Thymus (tissue), 11 donors: ENCODE measurements around the gene ADD2. TPM values are rescaled to one million over a fixed set of nuclear protein-coding genes. Genes with fewer than 3 reads are reported as not detected.

ENCODE experiments used
- DNase-seq, 9 donors: peaks; one replicate each; pipeline ENCODE4 v3.0.0-alpha.2; 2013; ENCODE audit warnings: low spot score in 9 of 9, low read depth in 6 of 9, missing footprints in 1 of 9
- H3K27ac ChIP-seq, 2 donors: one replicate each; pipeline ENCODE4 v1.5.1; 2013; ENCODE audit warnings: control low read depth in 1 of 2, low read depth in 1 of 2, low read length in 1 of 2, mild to moderate bottlenecking in 1 of 2, moderate library complexity in 1 of 2
- H3K27me3 ChIP-seq, 2 donors: one replicate each; pipeline ENCODE4 v1.5.1; 2013; ENCODE audit warnings: low read length in 1 of 2; ENCODE audit not compliant: control insufficient read depth in 2 of 2, insufficient read depth in 1 of 2
- H3K36me3 ChIP-seq, 2 donors: one replicate each; pipeline ENCODE4 v1.5.1; 2013; ENCODE audit warnings: low read length in 1 of 2, mild to moderate bottlenecking in 1 of 2, moderate library complexity in 1 of 2; ENCODE audit not compliant: control insufficient read depth in 2 of 2, insufficient read depth in 2 of 2
- H3K4me1 ChIP-seq, 2 donors: one replicate each; pipeline ENCODE4 v1.5.1; 2013; ENCODE audit warnings: low read length in 2 of 2; ENCODE audit not compliant: control insufficient read depth in 2 of 2, insufficient read depth in 2 of 2
- H3K4me3 ChIP-seq, 2 donors: one replicate each; pipeline ENCODE4 v1.5.1; 2013; ENCODE audit warnings: low read length in 2 of 2, control low read depth in 1 of 2, mild to moderate bottlenecking in 1 of 2
- H3K9me3 ChIP-seq, 2 donors: one replicate each; pipeline ENCODE4 v1.5.1; 2013; ENCODE audit warnings: low read length in 1 of 2, mild to moderate bottlenecking in 1 of 2; ENCODE audit not compliant: control insufficient read depth in 2 of 2, insufficient read depth in 1 of 2
- WGBS: extraction: QIAGEN DNeasy Blood & Tissue Kit; methylation state at CpG from one replicate; pipeline ENCODE4 v1.1.7; 2013; 5-methylcytosine and 5-hydroxymethylcytosine counted together
- polyA plus RNA-seq: library from polyadenylated mRNA; stranded (reverse); fragments of 200-250 nt; gene quantifications from one replicate; pipeline ENCODE4 v1.2.3, GENCODE V29; 2013
- total RNA-seq: library from RNA; stranded (reverse); fragments of 120-200 nt; gene quantifications from one replicate; pipeline ENCODE4 v1.2.4, GENCODE V29; 2013
- donor health status: healthy.

Gene ADD2
- total and polyA plus RNA-seq, 2 donors: 0.46 to 0.90 TPM

DNA sequence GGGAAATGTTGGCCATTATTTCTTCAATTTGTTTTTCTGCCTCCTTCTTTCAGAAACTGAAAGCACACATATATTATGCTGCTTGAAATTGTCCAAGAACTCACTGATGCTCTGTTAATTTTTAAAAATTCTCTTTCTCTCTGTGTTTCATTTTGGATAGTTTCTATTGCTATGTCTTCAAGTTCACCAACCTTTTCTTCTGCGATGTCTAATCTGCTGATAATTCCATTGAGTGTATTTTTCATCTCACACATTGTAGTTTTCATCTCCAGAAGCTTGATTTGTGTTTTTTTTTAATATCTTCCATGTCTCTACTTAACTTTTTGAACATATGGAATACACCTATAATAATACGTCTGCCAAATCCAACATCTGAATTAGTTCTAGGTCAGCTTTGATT lies 116.3 kb downstream of the ADD2 start:
- H3K4me3 ChIP-seq: no peak overlapping the region
- H3K27me3 ChIP-seq: peaks cover 0 to 3% of the 10 kb centered on the region in 2 donors
- H3K9me3 ChIP-seq: no peaks in the 10 kb centered on the region
- H3K36me3 ChIP-seq: no peaks in the 10 kb centered on the region
- DNase-seq: no peak
- H3K27ac ChIP-seq: no peak overlapping the region
- 97% methylated on average over 2 of the region's 2 CpGs for WGBS
- peaks cover 0 to 12% of the 10 kb centered on the region in 2 donors for H3K4me1 ChIP-seq

DNA sequence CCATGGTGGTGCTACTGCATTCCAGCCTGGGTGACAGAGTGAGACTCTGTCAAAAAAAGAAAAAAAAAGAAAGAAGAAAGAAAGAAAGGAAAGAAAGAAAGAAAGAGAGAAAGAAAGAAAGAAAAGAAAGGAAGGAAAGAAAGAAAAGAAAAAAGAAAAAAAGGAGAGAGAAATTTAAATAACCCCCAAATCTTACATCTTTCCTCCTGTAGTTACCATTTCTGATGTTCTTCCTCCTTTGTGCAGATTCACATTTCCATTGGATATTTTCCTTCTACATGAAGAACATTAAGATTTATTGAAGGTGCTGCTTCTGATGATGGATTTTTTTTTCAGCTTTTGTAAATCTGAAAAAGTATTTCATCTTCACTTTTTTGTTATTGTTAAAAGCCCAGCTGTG lies 117.0 kb downstream of the ADD2 start:
- DNase-seq: no peak
- Histone ChIP-seq H3K4me1 (peaks cover 0 to 5% of the 10 kb centered on the region in 2 donors), H3K36me3 (no peaks in the 10 kb centered on the region), H3K27me3 (peaks cover 0 to 3% of the 10 kb centered on the region in 2 donors), H3K9me3 (no peaks in the 10 kb centered on the region), H3K4me3 (no peak overlapping the region), H3K27ac (no peak overlapping the region)

DNA sequence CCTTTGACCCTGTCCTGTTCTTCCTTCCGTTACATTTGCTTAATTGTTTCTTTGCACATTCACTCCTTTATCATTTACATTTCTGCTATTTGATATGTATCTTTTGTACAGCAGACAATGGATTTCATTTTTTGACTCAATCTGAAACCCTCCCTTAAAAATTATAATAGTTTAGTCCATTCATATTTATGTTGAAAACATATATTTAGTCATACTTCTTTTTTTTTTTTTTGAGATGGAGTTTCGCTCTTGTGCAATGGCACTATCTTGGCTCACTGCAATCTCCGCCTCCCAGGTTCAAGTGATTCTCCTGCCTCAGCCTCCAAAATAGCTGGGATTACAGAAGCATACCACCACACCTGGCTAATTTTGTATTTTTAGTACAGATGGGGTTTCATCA lies 119.0 kb downstream of the ADD2 start:
- no peak for DNase-seq
- Histone ChIP-seq H3K9me3 (no peaks in the 10 kb centered on the region), H3K36me3 (no peaks in the 10 kb centered on the region), H3K27ac (no peak overlapping the region), H3K4me3 (no peak overlapping the region), H3K4me1 (no peaks in the 10 kb centered on the region), H3K27me3 (no peaks in the 10 kb centered on the region)
- WGBS: 97% methylated on average over 3 of the region's 3 CpGs

DNA sequence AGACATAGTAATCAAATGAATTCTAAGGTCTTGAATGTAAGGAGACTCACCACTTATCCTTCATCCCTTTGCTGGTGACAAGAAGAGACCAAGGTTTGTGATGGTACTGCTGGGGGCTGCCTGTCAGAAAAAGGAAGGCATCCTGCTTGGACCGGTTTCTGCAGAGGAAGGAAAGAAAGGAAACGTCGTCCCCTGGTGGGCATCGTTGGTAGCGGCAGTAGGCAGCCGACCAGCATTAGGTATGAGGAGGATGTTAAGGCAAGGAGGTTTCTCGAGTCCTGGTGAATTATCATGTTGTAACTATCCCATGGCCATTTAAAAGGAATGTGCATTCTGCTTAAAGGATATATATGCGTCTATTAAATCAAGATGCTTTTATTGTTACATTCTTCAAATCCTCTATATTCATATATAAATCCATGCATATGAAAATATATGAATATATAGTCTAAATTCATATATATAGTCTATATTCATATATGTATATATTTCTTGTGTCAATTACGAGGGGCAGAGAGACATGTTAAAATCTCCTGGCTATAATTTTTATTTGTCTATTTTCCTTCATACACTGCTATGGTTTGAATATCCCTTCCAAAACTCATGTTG lies 120.0 kb downstream of the ADD2 start:
- peak; percentile 29 to 86 (median 71) for DNase-seq
- H3K27ac ChIP-seq: no peak overlapping the region

DNA sequence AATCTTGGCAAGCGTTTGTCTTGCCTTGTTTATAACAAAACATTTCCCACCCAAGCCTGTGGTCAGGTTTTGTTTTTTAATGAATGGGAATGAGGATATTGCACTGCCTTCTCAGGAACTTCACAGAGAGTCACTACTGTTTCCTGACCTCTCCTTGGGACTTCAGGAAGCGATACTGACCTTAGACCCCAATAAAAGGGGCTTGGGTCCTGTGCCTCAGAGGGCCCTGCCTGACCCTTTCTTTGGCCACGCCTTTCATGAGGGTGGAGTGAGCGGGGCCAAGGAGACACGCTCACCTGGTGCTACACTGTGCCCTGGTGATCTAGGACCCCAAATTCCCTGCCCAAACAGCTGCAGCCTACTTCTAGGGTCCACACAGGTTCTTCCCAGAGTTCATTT lies 121.6 kb downstream of the ADD2 start:
- no peaks in the 10 kb centered on the region for H3K9me3 ChIP-seq

More for the DNA sequence above, 120.0 kb downstream of the ADD2 start:
- Histone ChIP-seq H3K36me3 (no peaks in the 10 kb centered on the region), H3K4me1 (no peaks in the 10 kb centered on the region), H3K27me3 (no peaks in the 10 kb centered on the region), H3K9me3 (no peaks in the 10 kb centered on the region), H3K4me3 (no peak overlapping the region)
- 7% methylated on average over 9 of the region's 9 CpGs for WGBS

GRCh38 chr2:70645733-70646419 lies 122.1 kb downstream of the ADD2 start:
- Histone ChIP-seq H3K36me3 (no peaks in the 10 kb centered on the region), H3K9me3 (no peaks in the 10 kb centered on the region), H3K4me3 (no peak overlapping the region), H3K27me3 (peaks cover 0 to 2% of the 10 kb centered on the region in 2 donors), H3K4me1 (no peaks in the 10 kb centered on the region), H3K27ac (no peak overlapping the region)
- no peak for DNase-seq
- WGBS: 80% methylated on average over 10 of the region's 10 CpGs

More for the DNA sequence above, 121.6 kb downstream of the ADD2 start:
- no peak for DNase-seq
- peaks cover 0 to 2% of the 10 kb centered on the region in 2 donors for H3K27me3 ChIP-seq
- H3K4me1 ChIP-seq: no peaks in the 10 kb centered on the region
- 87% methylated on average over 5 of the region's 5 CpGs for WGBS
- no peak overlapping the region for H3K4me3 ChIP-seq
- H3K27ac ChIP-seq: no peak overlapping the region
- H3K36me3 ChIP-seq: no peaks in the 10 kb centered on the region

DNA sequence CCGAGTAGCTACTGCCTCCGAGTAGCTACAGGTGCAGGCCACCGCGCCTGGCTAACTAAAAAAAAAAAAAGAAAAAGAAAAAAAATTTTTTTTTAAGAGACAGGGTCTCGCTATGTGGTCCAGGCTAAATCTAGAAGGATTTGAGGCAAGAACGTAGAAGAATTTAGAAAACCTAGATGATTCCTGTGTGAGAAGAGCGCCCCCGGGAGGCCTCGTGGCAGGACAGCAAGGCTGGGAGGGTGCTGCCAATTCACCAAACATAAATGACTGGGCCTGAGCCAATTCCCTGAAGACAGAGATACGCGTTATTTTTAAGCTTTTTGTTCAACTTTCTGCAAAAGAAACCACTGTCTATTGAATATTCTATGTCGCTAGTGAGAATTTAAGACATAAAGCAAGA lies 124.3 kb downstream of the ADD2 start:
- Histone ChIP-seq H3K36me3 (no peaks in the 10 kb centered on the region), H3K4me3 (no peak overlapping the region), H3K27ac (no peak overlapping the region), H3K27me3 (peaks cover 0 to 2% of the 10 kb centered on the region in 2 donors), H3K9me3 (no peaks in the 10 kb centered on the region), H3K4me1 (peaks cover 0 to 9% of the 10 kb centered on the region in 2 donors)
- no peak for DNase-seq
- WGBS: 81% methylated on average over 12 of the region's 12 CpGs

GRCh38 chr2:70641263-70641784 lies 126.7 kb downstream of the ADD2 start:
- Histone ChIP-seq H3K4me3 (no peak overlapping the region), H3K27me3 (peaks cover 0 to 2% of the 10 kb centered on the region in 2 donors), H3K4me1 (peaks cover 0 to 9% of the 10 kb centered on the region in 2 donors), H3K27ac (no peak overlapping the region), H3K9me3 (no peaks in the 10 kb centered on the region), H3K36me3 (no peaks in the 10 kb centered on the region)
- 93% methylated on average over 7 of the region's 7 CpGs for WGBS
- DNase-seq: no peak

DNA sequence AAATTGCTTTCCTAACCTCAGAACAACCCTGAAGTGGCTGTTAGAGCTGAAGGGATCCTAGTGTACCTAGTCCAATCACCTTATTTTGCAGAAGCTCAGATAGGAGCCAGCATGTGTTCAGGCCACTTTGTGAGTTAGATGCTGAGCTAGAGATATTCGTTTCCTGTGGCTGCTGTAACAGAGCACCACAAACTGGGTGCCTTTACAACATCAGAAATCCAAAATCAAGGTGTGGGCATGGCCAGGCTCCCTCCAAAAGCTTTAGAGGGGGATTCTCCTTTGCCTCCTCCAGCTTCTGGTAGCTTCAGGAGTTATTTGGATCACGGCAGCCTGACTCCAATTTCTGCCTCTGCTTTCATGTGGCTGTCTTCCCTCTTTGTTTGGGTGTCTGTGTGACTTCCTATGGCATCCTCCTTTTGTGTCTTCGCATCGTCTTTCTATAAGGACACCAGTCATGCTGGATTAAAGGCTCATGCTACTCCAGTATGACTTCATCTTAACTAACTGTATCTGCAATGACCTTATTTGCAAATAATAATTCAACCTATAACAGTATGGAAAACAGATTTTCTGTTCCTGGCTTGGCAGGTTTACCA lies 128.1 kb downstream of the ADD2 start:
- Histone ChIP-seq H3K27ac (no peak overlapping the region), H3K9me3 (no peaks in the 10 kb centered on the region), H3K4me3 (no peak overlapping the region), H3K36me3 (no peaks in the 10 kb centered on the region), H3K27me3 (peaks cover 0 to 2% of the 10 kb centered on the region in 2 donors), H3K4me1 (peaks cover 0 to 9% of the 10 kb centered on the region in 2 donors)
- DNase-seq: peak in 1 of 9 donors; percentile 54
- WGBS: 68% methylated on average over 4 of the region's 4 CpGs
